SU-DHL-6 (cell line): Measurements from ENCODE around the gene IL1RL1.

Experiments used
- H2AFZ ChIP-seq: fragments of 200-600 bp; sonication (generic); 2 replicates; pipeline ENCODE4 v1.6.1; 2014; ENCODE audit warnings: low read depth, mild to moderate bottlenecking, moderate library complexity, mixed read lengths, antibody characterized with exemption, low read length; ENCODE audit not compliant: severe bottlenecking
- H3F3A ChIP-seq: fragments of 200-600 bp; shearing (Covaris generic); 2 replicates; pipeline ENCODE4 v1.6.0; 2016; ENCODE audit warnings: antibody characterized with exemption, mild to moderate bottlenecking; ENCODE audit not compliant: insufficient read depth
- H3K27ac ChIP-seq: fragments of 200-600 bp; sonication (generic); 2 replicates; pipeline ENCODE4 v1.5.1; 2016; ENCODE audit warnings: low read depth, mild to moderate bottlenecking, low read length, moderate library complexity, mixed read lengths
- H3K27me3 ChIP-seq: fragments of 200-600 bp; sonication (generic), shearing (Covaris generic); 2 replicates; pipeline ENCODE4 v1.6.0; 2014; ENCODE audit warnings: mild to moderate bottlenecking, low read length
- H3K36me3 ChIP-seq: fragments of 200-600 bp; sonication (generic); 2 replicates; pipeline ENCODE4 v1.6.1; 2014; ENCODE audit warnings: mild to moderate bottlenecking, low read length, mixed read lengths
- H3K4me2 ChIP-seq: fragments of 300-600, 200-600 bp; shearing (Covaris generic), sonication (generic); 2 replicates; pipeline ENCODE4 v1.6.0; 2014; ENCODE audit warnings: low read length, low read depth, mild to moderate bottlenecking; ENCODE audit not compliant: poor library complexity, severe bottlenecking
- H3K4me3 ChIP-seq: fragments of 200-600 bp; sonication (generic); 2 replicates; pipeline ENCODE4 v1.5.1; 2014; ENCODE audit warnings: antibody characterized with exemption, low read length, mild to moderate bottlenecking, mixed read lengths; ENCODE audit not compliant: insufficient read depth, poor library complexity, severe bottlenecking
- H3K79me2 ChIP-seq: fragments of 200-600 bp; sonication (generic); 2 replicates; pipeline ENCODE4 v1.6.1; 2014; ENCODE audit warnings: mild to moderate bottlenecking, low read length, moderate library complexity; ENCODE audit not compliant: insufficient read depth
- H3K9ac ChIP-seq: fragments of 200-600 bp; sonication (generic); 2 replicates; pipeline ENCODE4 v1.7.0; 2014; ENCODE audit warnings: mild to moderate bottlenecking, low read length
- H3K9me2 ChIP-seq: fragments of 200-600 bp; sonication (generic); replicated peaks from 2 replicates; pipeline ENCODE4 v1.6.1; 2014; ENCODE audit warnings: low read length; ENCODE audit not compliant: insufficient read depth
- H3K9me3 ChIP-seq: fragments of 200-600 bp; sonication (generic); 2 replicates; pipeline ENCODE4 v1.6.1; 2014; ENCODE audit warnings: low read length, mixed read lengths; ENCODE audit not compliant: insufficient read depth
- H4K20me1 ChIP-seq: fragments of 200-600 bp; sonication (generic); 2 replicates; pipeline ENCODE4 v1.6.1; 2014; ENCODE audit warnings: low read depth, mild to moderate bottlenecking, antibody characterized with exemption, low read length, moderate library complexity, mixed read lengths
- EZH2phosphoT487 ChIP-seq: fragments of 200-600 bp; sonication (generic), shearing (Covaris generic); conservative IDR thresholded peaks from 2 replicates; pipeline ENCODE4 v1.6.1; 2018; ENCODE audit warnings: mild to moderate bottlenecking, antibody characterized with exemption, low read length, moderate library complexity, mixed read lengths
- TF ChIP-seq, protein P1 (sequence below): fragments of 200-600 bp; sonication (generic); IDR thresholded peaks from one replicate; pipeline ENCODE4 v1.5.1; 2017; ENCODE audit warnings: antibody characterized with exemption, mild to moderate bottlenecking, low read length, moderate library complexity; ENCODE audit not compliant: insufficient read depth, poor library complexity, severe bottlenecking

The IL1RL1 gene

DNA sequence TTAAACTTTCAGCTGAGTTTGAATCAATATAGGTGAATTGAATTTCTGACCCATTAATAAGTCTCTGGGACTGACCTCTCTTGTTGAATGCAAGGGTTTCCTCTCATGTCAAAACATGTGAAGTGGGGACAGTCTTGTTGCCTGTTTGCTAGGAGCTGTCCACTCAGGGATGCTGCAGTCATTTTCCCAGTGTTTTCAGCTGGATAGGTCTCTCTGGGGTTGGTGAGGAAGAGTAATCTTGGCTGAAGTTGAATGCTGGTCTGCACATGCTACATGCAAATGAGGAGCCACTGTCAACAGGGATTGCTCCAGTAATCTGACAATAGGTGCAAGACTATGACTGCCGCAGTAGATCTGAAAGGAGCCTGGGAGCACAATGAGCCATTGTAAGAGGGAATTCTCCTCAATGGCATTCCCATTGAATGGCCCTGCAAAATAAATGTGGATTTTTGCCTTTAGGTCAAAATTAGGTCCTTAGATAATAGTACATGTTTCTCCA lies 34.1 kb upstream of the IL1RL1 start:
- H4K20me1 ChIP-seq, result no peaks in the 10 kb centered on the region
- no peak overlapping the region for H3K4me3 ChIP-seq
- H3K9me2 ChIP-seq, result no peaks in the 10 kb centered on the region
- H3K9me3 ChIP-seq, result peaks cover 8% of the 10 kb centered on the region; the same call in 1 of the 2 replicates
- no peak overlapping the region for H3K27ac ChIP-seq
- H3K79me2 ChIP-seq, result no peaks in the 10 kb centered on the region
- no peak overlapping the region for H3K9ac ChIP-seq
- no peaks in the 10 kb centered on the region for H3K36me3 ChIP-seq
- TF ChIP-seq, protein P1, sequence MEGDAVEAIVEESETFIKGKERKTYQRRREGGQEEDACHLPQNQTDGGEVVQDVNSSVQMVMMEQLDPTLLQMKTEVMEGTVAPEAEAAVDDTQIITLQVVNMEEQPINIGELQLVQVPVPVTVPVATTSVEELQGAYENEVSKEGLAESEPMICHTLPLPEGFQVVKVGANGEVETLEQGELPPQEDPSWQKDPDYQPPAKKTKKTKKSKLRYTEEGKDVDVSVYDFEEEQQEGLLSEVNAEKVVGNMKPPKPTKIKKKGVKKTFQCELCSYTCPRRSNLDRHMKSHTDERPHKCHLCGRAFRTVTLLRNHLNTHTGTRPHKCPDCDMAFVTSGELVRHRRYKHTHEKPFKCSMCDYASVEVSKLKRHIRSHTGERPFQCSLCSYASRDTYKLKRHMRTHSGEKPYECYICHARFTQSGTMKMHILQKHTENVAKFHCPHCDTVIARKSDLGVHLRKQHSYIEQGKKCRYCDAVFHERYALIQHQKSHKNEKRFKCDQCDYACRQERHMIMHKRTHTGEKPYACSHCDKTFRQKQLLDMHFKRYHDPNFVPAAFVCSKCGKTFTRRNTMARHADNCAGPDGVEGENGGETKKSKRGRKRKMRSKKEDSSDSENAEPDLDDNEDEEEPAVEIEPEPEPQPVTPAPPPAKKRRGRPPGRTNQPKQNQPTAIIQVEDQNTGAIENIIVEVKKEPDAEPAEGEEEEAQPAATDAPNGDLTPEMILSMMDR, result no peak
- no peak for TF ChIP-seq EZH2phosphoT487
- H3F3A ChIP-seq, result no peaks in the 10 kb centered on the region
- no peaks in the 10 kb centered on the region for H3K27me3 ChIP-seq
- H2AFZ ChIP-seq, result no peak overlapping the region
- no peak overlapping the region for H3K4me2 ChIP-seq

DNA sequence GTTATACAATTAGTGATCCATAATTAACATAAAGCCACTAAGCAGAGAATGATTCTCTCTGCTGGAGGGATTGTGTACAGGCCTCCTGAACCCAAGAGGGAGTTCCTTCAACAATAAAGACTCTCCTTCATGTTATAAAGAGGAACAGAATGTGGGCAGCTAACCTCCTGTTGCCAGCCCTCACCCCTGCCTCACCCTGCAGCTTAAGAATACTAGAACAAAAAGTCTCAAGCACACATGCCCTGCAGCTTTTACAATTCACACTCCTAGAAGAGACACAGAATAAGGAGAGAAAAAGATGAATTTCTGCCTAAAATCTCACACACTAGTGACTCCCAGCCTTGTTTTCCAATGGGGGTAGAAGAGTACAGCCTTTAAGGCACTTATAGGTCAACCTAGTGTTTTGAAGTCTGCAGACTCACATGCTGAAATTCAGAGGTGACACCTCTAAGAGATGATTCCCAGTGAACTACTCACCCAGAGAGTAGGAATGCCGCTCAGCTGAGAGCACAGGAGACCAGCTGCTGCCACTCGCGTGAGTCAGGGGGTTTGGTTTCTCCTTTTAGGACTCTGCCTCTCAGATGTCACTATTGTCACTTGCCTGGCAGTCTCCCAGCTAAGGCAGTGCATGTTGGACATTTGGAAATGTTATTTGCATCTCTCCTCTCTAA lies 32.5 kb upstream of the IL1RL1 start:
- no peaks in the 10 kb centered on the region for H3K79me2 ChIP-seq
- no peaks in the 10 kb centered on the region for H3K27me3 ChIP-seq
- no peak overlapping the region for H3K4me3 ChIP-seq
- H3K4me2 ChIP-seq, result no peak overlapping the region
- H4K20me1 ChIP-seq, result no peaks in the 10 kb centered on the region
- H2AFZ ChIP-seq, result no peak overlapping the region
- no peaks in the 10 kb centered on the region for H3K36me3 ChIP-seq
- H3K27ac ChIP-seq, result no peak overlapping the region
- TF ChIP-seq, protein P1, result no peak
- no peak for TF ChIP-seq EZH2phosphoT487
- H3K9me3 ChIP-seq, result peaks cover 8% of the 10 kb centered on the region; the same call in 1 of the 2 replicates
- H3K9ac ChIP-seq, result no peak overlapping the region
- no peaks in the 10 kb centered on the region for H3F3A ChIP-seq
- H3K9me2 ChIP-seq, result no peaks in the 10 kb centered on the region

DNA sequence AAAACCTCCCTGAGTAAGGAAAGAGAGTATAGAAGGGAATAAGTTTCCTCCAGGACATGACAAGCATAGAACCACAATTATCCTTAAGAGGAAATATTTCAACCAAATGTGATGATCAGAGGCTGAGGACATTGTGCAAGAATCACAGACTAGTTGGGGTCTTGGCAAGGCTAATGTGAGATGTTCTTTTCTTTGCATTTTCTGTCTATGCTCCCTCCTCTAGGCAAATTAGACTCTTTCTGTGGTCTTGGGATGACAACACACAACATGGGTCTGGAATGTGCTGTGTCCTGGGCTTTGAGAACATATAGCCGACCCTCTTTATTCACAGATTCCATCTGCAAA lies 32.0 kb upstream of the IL1RL1 start:
- Histone ChIP-seq H4K20me1 (no peaks in the 10 kb centered on the region), H3K4me2 (no peak overlapping the region), H3F3A (no peaks in the 10 kb centered on the region), H3K4me3 (no peak overlapping the region), H3K27ac (no peak overlapping the region), H2AFZ (no peak overlapping the region), H3K9me2 (no peaks in the 10 kb centered on the region), H3K79me2 (no peaks in the 10 kb centered on the region), H3K9ac (no peak overlapping the region), H3K9me3 (peaks cover 8% of the 10 kb centered on the region; the same call in 1 of the 2 replicates), H3K27me3 (no peaks in the 10 kb centered on the region), H3K36me3 (no peaks in the 10 kb centered on the region)
- TF ChIP-seq, protein P1, result no peak
- no peak for TF ChIP-seq EZH2phosphoT487
